Ascending aorta (tissue), 2 donors: ENCODE measurements around the gene NKAIN2. TPM values are rescaled to one million over a fixed set of nuclear protein-coding genes. Genes with fewer than 3 reads are reported as not detected.

Experiments used
- DNase-seq, 2 donors: peaks; one replicate each; pipeline ENCODE4 v3.0.0-alpha.2; 2019; ENCODE audit warnings: low spot score in 2 of 2
- H3K27ac ChIP-seq, 2 donors: fragments of 200-600 bp; sonication (generic); one replicate each; pipeline ENCODE4 v1.5.1; 2016 to 2017; ENCODE audit warnings: mild to moderate bottlenecking in 1 of 2
- H3K27me3 ChIP-seq: fragments of 200-600 bp; sonication (generic); one replicate; pipeline ENCODE4 v1.5.1; 2017
- H3K36me3 ChIP-seq, 2 donors: fragments of 200-600 bp; sonication (generic); one replicate each; pipeline ENCODE4 v1.5.1; 2016
- H3K4me1 ChIP-seq, 2 donors: fragments of 200-600 bp; sonication (generic); one replicate each; pipeline ENCODE4 v1.5.1; 2016 to 2017; ENCODE audit warnings: mild to moderate bottlenecking in 1 of 2
- H3K4me3 ChIP-seq, 2 donors: fragments of 200-600 bp; sonication (generic); one replicate each; pipeline ENCODE4 v1.5.1; 2016 to 2017; ENCODE audit warnings: mild to moderate bottlenecking in 1 of 2
- H3K9me3 ChIP-seq, 2 donors: fragments of 200-600 bp; sonication (generic); one replicate each; pipeline ENCODE4 v1.5.1; 2016
- CTCF ChIP-seq, 3 experiments: fragments of 200-600 bp in 2 of 3; fragments of 450-650 bp in 1 of 3; sonication (generic) in 2 of 3; IDR thresholded peaks; one replicate each; pipeline ENCODE4 v1.5.1; 2016 to 2019; ENCODE audit warnings: antibody characterized with exemption in 3 of 3, mild to moderate bottlenecking in 1 of 3, moderate library complexity in 1 of 3
- intact Hi-C: fragments of 100-400 bp; cut with DNase I; formaldehyde crosslinking; loops from one replicate; pipeline ENCODE4 v1.15.1; 2023
- total RNA-seq: library from RNA; depleted of rRNA; stranded (reverse); fragments of >200 nt; gene quantifications from one replicate; pipeline ENCODE4 v1.1.0, GENCODE V29; 2016

NKAIN2 gene
- total RNA-seq, 1 donor from 2014 or later: 0.11 TPM

GRCh38 chr6:124441450-124441849 is 637.8 kb downstream of the NKAIN2 start:
- H3K27me3 ChIP-seq: no peaks in the 10 kb centered on the region
- no peak overlapping the region for H3K27ac ChIP-seq
- intact Hi-C loops: no loop called here
- H3K9me3 ChIP-seq: no peaks in the 10 kb centered on the region
- H3K4me3 ChIP-seq: no peak overlapping the region
- TF ChIP-seq CTCF (IDR thresholded peaks at IDR 0.05): no peak
- no peak for DNase-seq
- H3K36me3 ChIP-seq: no peaks in the 10 kb centered on the region
- H3K4me1 ChIP-seq: no peaks in the 10 kb centered on the region

GRCh38 chr6:124443541-124443940 is 639.9 kb downstream of the NKAIN2 start:
- TF ChIP-seq CTCF (IDR thresholded peaks at IDR 0.05): no peak
- H3K27me3 ChIP-seq: no peaks in the 10 kb centered on the region
- no peaks in the 10 kb centered on the region for H3K9me3 ChIP-seq
- no peaks in the 10 kb centered on the region for H3K4me1 ChIP-seq
- H3K27ac ChIP-seq: no peak overlapping the region
- no peaks in the 10 kb centered on the region for H3K36me3 ChIP-seq
- no peak overlapping the region for H3K4me3 ChIP-seq
- intact Hi-C loops: no loop called here
- no peak for DNase-seq

- Histone ChIP-seq H3K27me3 (no peaks in the 10 kb centered on the region), H3K27ac (no peak overlapping the region), H3K36me3 (no peaks in the 10 kb centered on the region), H3K9me3 (no peaks in the 10 kb centered on the region), H3K4me1 (no peaks in the 10 kb centered on the region), H3K4me3 (no peak overlapping the region)
- intact Hi-C loops: no loop called here
- DNase-seq: no peak
- no peak for TF ChIP-seq CTCF (IDR thresholded peaks at IDR 0.05)
Measured at GRCh38 chr6:124445581-124445980, 641.9 kb downstream of the NKAIN2 start.

- Histone ChIP-seq H3K9me3 (no peaks in the 10 kb centered on the region), H3K27me3 (no peaks in the 10 kb centered on the region), H3K4me3 (no peak overlapping the region), H3K27ac (no peak overlapping the region), H3K36me3 (no peaks in the 10 kb centered on the region), H3K4me1 (no peaks in the 10 kb centered on the region)
- intact Hi-C loops: no loop called here
- no peak for TF ChIP-seq CTCF (IDR thresholded peaks at IDR 0.05)
- DNase-seq: no peak
Measured at GRCh38 chr6:124446961-124447360, 643.3 kb downstream of the NKAIN2 start.

GRCh38 chr6:124459268-124459667 is 655.6 kb downstream of the NKAIN2 start:
- H3K9me3 ChIP-seq: no peaks in the 10 kb centered on the region
- TF ChIP-seq CTCF (IDR thresholded peaks at IDR 0.05): no peak
- no peaks in the 10 kb centered on the region for H3K4me1 ChIP-seq
- H3K27me3 ChIP-seq: no peaks in the 10 kb centered on the region
- no peak for DNase-seq
- intact Hi-C loops: no loop called here
- H3K27ac ChIP-seq: no peak overlapping the region
- no peaks in the 10 kb centered on the region for H3K36me3 ChIP-seq
- H3K4me3 ChIP-seq: no peak overlapping the region

GRCh38 chr6:124462750-124463149 is 659.1 kb downstream of the NKAIN2 start:
- Histone ChIP-seq H3K4me3 (no peak overlapping the region), H3K9me3 (no peaks in the 10 kb centered on the region), H3K27ac (no peak overlapping the region), H3K27me3 (no peaks in the 10 kb centered on the region), H3K4me1 (no peaks in the 10 kb centered on the region), H3K36me3 (no peaks in the 10 kb centered on the region)
- DNase-seq: no peak
- intact Hi-C loops: no loop called here
- TF ChIP-seq CTCF (IDR thresholded peaks at IDR 0.05): no peak
